Uterus (tissue), 4 donors: ENCODE measurements around the gene OR7D2. TPM values are rescaled to one million over a fixed set of nuclear protein-coding genes. Genes with fewer than 3 reads are reported as not detected.

ENCODE experiments used
- DNase-seq, 2 donors: peaks; one replicate each; pipeline ENCODE4 v3.0.0-alpha.2; 2019 to 2020
- H3K27ac ChIP-seq, 2 donors: fragments of 200-600 bp; sonication (generic); 1 replicate in 1 of 2; 2 replicates in 1 of 2; pipeline ENCODE4 v1.5.1; 2016 to 2018
- H3K27me3 ChIP-seq, 2 donors: fragments of 200-600 bp; sonication (generic); one replicate each; pipeline ENCODE4 v1.5.1; 2018 to 2019; ENCODE audit warnings: control low read depth in 1 of 2
- H3K36me3 ChIP-seq, 2 donors: fragments of 200-600 bp; sonication (generic); one replicate each; pipeline ENCODE4 v1.5.1; 2019; ENCODE audit warnings: control low read depth in 1 of 2
- H3K4me1 ChIP-seq, 2 donors: fragments of 200-600 bp; sonication (generic); one replicate each; pipeline ENCODE4 v1.5.1; 2018 to 2019; ENCODE audit warnings: control low read depth in 1 of 2
- H3K4me3 ChIP-seq, 2 donors: fragments of 200-600 bp; sonication (generic); 1 replicate in 1 of 2; 2 replicates in 1 of 2; pipeline ENCODE4 v1.5.1; 2018 to 2019; ENCODE audit warnings: mild to moderate bottlenecking in 1 of 2
- H3K9me3 ChIP-seq, 2 donors: fragments of 200-600 bp; sonication (generic); one replicate each; pipeline ENCODE4 v1.5.1; 2019; ENCODE audit warnings: control low read depth in 1 of 2
- POLR2A ChIP-seq, 2 donors: fragments of 450-650 bp; IDR thresholded peaks; one replicate each; pipeline ENCODE4 v1.6.1; 2016; ENCODE audit warnings: antibody characterized with exemption in 2 of 2, mild to moderate bottlenecking in 1 of 2, moderate library complexity in 1 of 2
- intact Hi-C: fragments of 100-400 bp; cut with DNase I; formaldehyde crosslinking; loops from one replicate; pipeline ENCODE4 v1.15.1; 2023; ENCODE audit warnings: low total_unique reads
- total RNA-seq, 4 donors: library from RNA; depleted of rRNA in 3 of 4; stranded (reverse); fragments of >200 nt in 3 of 4; gene quantifications; one replicate each; pipeline versions ENCODE4 v1.1.0 to v1.2.4, GENCODE V29; 2014 to 2023
- TF ChIP-seq, protein P1 (sequence below), 4 experiments: fragments of 200-600 bp in 2 of 4; fragments of 450-650 bp in 2 of 4; sonication (generic) in 2 of 4; IDR thresholded peaks; one replicate each; pipeline ENCODE4 v1.5.1; 2016 to 2019; ENCODE audit warnings: antibody characterized with exemption in 4 of 4, mild to moderate bottlenecking in 2 of 4, moderate library complexity in 1 of 4
- donor health status: DM: yes; HTN: yes; CAD: no.

OR7D2 gene
- total RNA-seq, 4 donors from 2014 or later = not detected

DNA sequence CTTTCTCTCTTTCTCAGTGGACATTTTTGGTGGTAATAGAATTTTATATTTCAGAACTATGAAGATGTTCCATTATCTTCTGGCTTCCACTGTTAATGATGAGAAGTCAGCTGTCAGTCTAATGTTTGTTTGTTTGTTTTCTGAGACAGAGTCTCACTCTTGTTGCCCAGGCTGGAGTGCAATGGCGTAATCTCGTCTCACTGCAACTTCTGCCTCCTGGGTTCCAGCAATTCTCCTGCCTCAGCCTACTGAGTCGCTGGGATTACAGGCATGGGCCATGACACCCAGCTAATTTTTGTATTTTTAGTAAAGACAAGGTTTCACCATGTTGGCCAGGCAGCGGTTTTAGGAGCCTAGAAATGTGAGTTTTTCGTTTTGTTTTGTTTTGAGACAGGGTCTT, 33.9 kb upstream of the OR7D2 start:
- intact Hi-C loops = no loop called here
- Histone ChIP-seq H3K27ac (no peak overlapping the region), H3K36me3 (no peaks in the 10 kb centered on the region), H3K4me1 (peaks cover 0 to 10% of the 10 kb centered on the region in 2 donors), H3K4me3 (no peak overlapping the region), H3K9me3 (peaks cover 0 to 16% of the 10 kb centered on the region in 2 donors), H3K27me3 (no peaks in the 10 kb centered on the region)
- no peak for DNase-seq
- TF ChIP-seq, protein P1, sequence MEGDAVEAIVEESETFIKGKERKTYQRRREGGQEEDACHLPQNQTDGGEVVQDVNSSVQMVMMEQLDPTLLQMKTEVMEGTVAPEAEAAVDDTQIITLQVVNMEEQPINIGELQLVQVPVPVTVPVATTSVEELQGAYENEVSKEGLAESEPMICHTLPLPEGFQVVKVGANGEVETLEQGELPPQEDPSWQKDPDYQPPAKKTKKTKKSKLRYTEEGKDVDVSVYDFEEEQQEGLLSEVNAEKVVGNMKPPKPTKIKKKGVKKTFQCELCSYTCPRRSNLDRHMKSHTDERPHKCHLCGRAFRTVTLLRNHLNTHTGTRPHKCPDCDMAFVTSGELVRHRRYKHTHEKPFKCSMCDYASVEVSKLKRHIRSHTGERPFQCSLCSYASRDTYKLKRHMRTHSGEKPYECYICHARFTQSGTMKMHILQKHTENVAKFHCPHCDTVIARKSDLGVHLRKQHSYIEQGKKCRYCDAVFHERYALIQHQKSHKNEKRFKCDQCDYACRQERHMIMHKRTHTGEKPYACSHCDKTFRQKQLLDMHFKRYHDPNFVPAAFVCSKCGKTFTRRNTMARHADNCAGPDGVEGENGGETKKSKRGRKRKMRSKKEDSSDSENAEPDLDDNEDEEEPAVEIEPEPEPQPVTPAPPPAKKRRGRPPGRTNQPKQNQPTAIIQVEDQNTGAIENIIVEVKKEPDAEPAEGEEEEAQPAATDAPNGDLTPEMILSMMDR (IDR thresholded peaks at IDR 0.05) = no peak
- no peak for TF ChIP-seq POLR2A (IDR thresholded peaks at IDR 0.05)

DNA sequence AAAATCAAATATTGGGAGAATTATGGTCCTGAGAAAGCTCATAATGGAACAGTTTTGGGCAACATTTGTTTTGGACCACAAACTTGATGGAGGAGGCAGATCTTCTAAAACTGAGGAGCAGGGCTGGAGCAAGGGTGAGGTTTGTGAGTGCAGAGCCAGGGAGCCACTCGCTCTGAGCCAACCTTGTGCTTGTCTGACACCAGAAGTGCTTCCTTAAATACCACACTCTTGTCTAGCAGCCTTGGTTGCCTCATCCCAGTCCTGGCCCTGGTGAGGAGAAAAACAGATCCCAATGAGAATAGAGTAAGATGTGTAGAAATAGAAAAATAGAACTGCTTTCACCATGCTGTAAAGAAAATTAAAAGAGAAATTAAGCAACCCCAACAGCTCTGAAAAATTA, 31.9 kb upstream of the OR7D2 start:
- DNase-seq = no peak
- intact Hi-C loops = no loop called here
- no peak for TF ChIP-seq POLR2A (IDR thresholded peaks at IDR 0.05)
- TF ChIP-seq, protein P1 (IDR thresholded peaks at IDR 0.05) = no peak
- no peak overlapping the region for H3K27ac ChIP-seq
- H3K4me1 ChIP-seq = peaks cover 0 to under 1% of the 10 kb centered on the region in 2 donors
- H3K9me3 ChIP-seq = peaks cover 0 to 16% of the 10 kb centered on the region in 2 donors
- H3K27me3 ChIP-seq = no peaks in the 10 kb centered on the region
- no peaks in the 10 kb centered on the region for H3K36me3 ChIP-seq
- no peak overlapping the region for H3K4me3 ChIP-seq

DNA sequence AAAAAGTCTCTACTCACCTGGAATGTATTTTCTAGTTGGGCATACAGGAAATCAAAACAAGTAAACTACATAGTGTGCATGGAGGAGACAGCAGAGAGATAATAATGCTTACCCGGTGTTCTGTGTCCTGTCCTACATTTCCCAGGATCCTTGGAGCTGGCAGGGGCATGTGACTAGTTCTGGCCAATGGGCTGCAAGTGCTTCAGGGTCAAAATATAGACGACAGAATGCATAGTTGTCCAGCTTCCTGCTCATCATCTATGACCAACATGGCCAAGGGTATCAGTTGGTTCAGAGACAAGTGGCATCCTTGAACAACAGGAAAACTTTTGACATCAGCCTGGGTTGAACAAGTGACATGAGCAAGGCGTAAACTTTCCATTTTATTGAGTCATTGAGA, 30.1 kb upstream of the OR7D2 start:
- Histone ChIP-seq H3K9me3 (peaks cover 0 to 22% of the 10 kb centered on the region in 2 donors), H3K4me3 (no peak overlapping the region), H3K27ac (no peak overlapping the region), H3K4me1 (no peaks in the 10 kb centered on the region), H3K36me3 (no peaks in the 10 kb centered on the region), H3K27me3 (no peaks in the 10 kb centered on the region)
- TF ChIP-seq, protein P1 (IDR thresholded peaks at IDR 0.05) = no peak
- TF ChIP-seq POLR2A (IDR thresholded peaks at IDR 0.05) = no peak
- DNase-seq = no peak
- intact Hi-C loops = no loop called here

DNA sequence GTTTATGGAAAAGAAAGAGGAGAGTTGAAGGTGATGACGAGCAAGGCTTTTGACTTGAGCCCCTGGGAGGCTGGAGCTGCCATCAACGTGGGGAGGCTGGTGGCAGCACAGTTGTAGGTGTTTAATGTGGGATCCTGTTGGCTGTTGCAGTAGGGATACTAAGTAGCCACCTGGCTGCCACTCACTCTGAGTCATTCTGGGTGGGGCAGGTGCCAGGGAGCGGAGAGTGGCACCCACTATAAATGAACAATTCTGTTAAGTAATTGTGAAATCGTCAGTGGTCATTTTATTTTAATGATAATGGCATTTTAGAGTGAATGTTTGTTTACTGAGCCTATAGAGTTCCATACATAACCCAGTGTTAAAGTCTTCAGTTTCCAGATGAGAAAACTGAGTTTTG, 28.8 kb upstream of the OR7D2 start:
- intact Hi-C loops = no loop called here
- DNase-seq = no peak

DNA sequence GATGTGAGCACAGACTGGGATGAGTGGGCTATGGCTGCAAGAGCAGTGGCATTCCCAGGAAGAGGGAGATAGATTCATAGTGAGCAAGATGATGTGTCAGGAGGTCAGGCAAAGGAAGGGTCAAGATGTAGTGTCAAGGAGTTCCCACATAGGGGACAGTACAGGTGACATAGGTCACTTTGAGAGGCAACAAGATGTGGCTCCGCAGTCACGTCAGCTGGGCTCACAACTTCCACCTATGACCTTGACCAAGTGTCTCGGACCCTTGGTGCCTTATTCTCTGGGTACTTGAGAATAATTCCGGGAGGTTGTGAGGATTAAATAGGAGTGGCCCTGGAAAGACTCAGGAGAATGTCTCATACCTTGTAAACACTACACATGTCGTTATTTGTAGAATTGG, 28.1 kb upstream of the OR7D2 start:
- TF ChIP-seq POLR2A (IDR thresholded peaks at IDR 0.05) = no peak
- TF ChIP-seq, protein P1 (IDR thresholded peaks at IDR 0.05) = no peak
- H3K9me3 ChIP-seq = peaks cover 0 to 15% of the 10 kb centered on the region in 2 donors
- H3K27ac ChIP-seq = no peak overlapping the region

More for the DNA sequence above, 28.8 kb upstream of the OR7D2 start:
- Histone ChIP-seq H3K4me1 (no peaks in the 10 kb centered on the region), H3K4me3 (no peak overlapping the region), H3K36me3 (no peaks in the 10 kb centered on the region), H3K9me3 (peaks cover 0 to 16% of the 10 kb centered on the region in 2 donors), H3K27me3 (no peaks in the 10 kb centered on the region), H3K27ac (no peak overlapping the region)
- TF ChIP-seq, protein P1 (IDR thresholded peaks at IDR 0.05) = no peak
- TF ChIP-seq POLR2A (IDR thresholded peaks at IDR 0.05) = no peak

More for the DNA sequence above, 28.1 kb upstream of the OR7D2 start:
- intact Hi-C loops = no loop called here
- Histone ChIP-seq H3K4me3 (no peak overlapping the region), H3K36me3 (no peaks in the 10 kb centered on the region), H3K27me3 (no peaks in the 10 kb centered on the region), H3K4me1 (no peaks in the 10 kb centered on the region)
- DNase-seq = no peak
